DMS 273 treated with DMSO at 0.1 percent for 48 hours (cell line): Measurements from ENCODE around the gene AFP.

Experiments
- DNase-seq: peaks from one replicate; lab custom pipeline; 2025; lab: John Stamatoyannopoulos, UW

AFP gene

DNA sequence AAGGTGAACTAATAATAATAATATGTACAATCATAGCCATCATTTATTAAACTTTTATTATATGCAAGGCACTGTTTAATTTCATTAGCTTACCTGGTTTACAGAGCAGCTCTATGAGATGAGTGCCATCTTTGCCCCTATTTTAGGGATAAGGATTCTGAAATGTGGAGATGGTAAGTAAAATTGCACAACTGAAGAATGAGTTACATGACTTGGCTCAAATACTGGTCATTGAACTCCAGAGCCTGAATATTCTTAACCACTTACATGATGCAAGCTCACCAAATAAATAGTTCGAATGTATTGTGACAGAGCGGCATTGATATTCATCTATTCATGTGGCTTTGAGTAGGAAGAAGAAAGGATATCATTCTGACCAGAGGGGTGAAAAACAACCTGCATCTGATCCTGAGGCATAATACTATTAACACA is 20.2 kb upstream of the AFP start:
- DNase-seq, result no peak

DNA sequence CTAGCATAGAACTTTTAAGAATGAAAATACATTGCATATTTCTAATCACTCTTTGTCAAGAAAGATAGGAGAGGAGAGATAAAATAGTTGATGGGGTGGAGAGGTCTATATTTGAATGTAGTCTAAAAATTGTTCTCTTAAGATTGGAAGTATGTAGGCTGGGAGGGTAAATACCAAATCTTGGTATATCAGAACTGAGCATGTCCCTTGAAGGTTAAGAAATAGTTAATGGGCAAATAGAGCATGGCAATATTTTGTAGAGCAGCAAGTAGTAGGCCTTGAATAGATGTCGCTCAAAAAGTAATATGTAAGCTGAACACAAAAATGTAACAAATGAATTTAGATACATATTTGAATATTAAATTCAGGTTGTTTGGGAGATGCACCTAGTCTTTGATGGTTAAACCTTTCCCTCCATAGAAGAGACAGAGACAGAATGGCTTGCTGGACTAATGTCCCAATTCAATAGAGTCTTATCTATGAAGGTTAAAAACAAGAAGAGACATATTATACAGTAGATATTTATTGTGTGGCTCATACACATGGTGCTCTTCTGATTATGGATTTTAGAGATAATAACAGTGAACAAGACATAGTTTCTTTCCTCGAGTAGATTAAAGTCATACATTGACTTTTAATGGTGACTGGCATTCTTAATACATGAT is 19.5 kb upstream of the AFP start:
- DNase-seq, result no peak

DNA sequence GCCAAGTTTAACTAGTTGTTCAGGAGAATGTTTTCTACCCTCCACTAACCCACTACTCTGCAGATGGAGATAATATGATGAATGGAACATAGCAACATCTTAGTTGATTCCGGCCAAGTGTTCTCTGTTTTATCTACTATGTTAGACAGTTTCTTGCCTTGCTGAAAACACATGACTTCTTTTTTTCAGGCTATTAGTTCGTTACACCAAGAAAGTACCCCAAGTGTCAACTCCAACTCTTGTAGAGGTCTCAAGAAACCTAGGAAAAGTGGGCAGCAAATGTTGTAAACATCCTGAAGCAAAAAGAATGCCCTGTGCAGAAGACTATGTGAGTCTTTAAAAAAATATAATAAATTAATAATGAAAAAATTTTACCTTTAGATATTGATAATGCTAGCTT is 18.7 kb upstream of the AFP start:
- no peak for DNase-seq

GRCh38 chr4:73417973-73418372 is 18.0 kb upstream of the AFP start:
- DNase-seq, result no peak

- no peak for DNase-seq
Measured at GRCh38 chr4:73418677-73419076, 17.3 kb upstream of the AFP start.

DNA sequence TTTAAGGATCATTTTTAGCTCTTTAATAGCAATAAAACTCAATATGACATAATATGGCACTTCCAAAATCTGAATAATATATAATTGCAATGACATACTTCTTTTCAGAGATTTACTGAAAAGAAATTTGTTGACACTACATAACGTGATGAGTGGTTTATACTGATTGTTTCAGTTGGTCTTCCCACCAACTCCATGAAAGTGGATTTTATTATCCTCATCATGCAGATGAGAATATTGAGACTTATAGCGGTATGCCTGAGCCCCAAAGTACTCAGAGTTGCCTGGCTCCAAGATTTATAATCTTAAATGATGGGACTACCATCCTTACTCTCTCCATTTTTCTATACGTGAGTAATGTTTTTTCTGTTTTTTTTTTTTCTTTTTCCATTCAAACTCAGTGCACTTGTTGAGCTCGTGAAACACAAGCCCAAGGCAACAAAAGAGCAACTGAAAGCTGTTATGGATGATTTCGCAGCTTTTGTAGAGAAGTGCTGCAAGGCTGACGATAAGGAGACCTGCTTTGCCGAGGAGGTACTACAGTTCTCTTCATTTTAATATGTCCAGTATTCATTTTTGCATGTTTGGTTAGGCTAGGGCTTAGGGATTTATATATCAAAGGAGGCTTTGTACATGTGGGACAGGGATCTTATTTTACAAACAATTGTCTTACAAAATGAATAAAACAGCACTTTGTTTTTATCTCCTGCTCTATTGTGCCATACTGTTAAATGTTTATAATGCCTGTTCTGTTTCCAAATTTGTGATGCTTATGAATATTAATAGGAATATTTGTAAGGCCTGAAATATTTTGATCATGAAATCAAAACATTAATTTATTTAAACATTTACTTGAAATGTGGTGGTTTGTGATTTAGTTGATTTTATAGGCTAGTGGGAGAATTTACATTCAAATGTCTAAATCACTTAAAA is 16.6 kb upstream of the AFP start:
- DNase-seq, result no peak

DNA sequence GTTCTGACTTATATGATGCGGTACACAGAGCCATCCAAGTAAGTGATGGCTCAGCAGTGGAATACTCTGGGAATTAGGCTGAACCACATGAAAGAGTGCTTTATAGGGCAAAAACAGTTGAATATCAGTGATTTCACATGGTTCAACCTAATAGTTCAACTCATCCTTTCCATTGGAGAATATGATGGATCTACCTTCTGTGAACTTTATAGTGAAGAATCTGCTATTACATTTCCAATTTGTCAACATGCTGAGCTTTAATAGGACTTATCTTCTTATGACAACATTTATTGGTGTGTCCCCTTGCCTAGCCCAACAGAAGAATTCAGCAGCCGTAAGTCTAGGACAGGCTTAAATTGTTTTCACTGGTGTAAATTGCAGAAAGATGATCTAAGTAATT is 15.4 kb upstream of the AFP start:
- DNase-seq, result no peak

DNA sequence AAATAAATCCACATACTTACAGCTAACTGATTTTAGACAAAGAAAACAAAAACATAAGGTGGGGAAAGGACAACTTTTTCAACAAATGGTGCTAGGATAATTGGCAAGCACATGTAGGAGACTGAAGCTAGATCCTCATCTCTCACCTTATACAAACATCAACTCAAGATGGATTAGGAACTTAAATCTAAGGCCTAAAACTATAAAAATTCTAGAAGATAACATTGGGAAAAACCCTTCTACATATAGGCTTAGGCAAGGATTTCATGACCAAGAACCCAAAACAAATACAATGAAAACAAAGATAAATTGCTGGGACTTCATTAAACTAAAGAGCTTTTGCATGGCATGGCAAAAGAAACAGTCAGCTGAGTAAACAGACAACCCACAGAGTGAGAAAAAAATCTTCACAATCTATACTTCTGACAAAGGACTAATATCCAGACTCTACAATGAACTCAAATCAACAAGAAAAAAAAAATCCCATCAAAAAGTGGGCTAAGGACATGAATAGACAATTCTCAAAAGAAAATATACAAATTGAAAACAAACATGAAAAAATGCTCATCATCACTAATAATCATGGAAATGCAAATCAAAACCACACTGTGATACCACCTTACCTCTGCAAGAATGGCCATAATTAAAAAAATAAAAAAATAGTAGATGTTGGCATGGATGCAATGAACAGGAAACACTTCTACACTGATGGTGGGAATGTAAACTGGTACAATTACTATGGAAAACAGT is 14.1 kb upstream of the AFP start:
- no peak for DNase-seq

DNA sequence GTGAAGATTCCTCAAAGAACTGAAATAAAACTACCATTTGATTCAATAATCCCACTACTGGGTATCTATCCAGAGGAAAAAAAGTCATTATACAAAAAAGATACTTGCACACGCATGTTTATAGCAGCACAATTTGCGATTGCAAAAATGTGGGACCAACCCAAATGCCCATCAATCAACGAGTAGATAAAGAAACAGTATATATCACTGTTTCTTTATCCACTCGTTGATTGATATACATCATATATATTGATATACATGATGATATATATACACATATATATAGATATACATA is 13.6 kb upstream of the AFP start:
- DNase-seq, result no peak

DNA sequence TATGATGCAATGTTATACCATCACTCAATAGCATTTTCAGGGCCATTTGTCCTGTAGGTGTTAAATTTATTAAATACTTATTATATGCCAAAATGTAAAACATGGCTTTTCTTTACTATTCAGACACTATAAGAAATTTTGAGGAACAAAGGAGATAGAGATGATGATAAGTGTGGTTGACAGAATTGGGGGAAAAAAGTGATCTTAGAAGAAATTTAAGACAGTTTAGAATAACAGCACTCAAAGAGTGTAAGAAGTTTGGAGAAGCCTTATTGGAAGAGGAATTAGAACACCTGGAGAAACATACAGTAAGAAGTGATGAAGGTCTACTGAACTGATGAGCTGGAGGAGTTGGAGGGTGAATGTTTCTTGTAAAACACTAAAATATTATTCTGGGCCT is 12.8 kb upstream of the AFP start:
- no peak for DNase-seq

DNA sequence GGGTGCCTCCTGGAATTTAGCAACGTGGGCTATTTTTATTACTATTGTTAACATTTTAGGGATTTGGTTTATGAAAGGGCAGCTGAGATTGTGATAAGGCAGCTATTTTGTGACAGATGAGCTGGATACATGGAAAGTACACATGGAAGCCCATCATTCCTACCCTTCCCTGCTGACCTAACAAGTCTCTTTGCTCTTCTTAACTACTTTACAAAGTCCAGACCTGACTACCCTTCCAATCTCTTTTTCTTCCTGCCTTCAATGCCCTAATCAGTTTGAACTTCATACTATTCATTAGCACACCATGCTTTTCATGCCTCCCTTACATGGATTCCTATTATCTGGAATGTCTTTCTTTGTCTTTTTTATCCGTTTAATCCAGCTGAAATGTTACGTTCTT is 9.4 kb upstream of the AFP start:
- no peak for DNase-seq

DNA sequence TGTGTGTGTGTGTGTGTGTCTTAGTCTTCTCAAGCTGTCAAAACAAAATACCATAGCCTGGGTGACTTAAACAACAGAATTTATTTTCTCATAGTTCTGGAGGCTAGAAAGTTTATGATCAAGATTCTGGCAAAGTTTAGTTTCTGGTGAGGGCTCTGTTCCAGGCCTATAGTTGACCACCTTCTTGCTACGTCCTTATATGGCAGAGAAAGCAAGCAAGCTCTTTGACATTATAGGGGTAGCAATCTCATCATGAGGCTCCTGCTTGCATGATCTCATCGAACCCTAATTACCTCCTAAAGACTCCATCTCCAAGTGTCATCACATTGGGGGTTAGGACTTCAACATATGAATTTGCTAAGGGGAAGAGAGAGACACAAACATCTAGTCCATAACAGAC is 6.9 kb upstream of the AFP start:
- no peak for DNase-seq

DNA sequence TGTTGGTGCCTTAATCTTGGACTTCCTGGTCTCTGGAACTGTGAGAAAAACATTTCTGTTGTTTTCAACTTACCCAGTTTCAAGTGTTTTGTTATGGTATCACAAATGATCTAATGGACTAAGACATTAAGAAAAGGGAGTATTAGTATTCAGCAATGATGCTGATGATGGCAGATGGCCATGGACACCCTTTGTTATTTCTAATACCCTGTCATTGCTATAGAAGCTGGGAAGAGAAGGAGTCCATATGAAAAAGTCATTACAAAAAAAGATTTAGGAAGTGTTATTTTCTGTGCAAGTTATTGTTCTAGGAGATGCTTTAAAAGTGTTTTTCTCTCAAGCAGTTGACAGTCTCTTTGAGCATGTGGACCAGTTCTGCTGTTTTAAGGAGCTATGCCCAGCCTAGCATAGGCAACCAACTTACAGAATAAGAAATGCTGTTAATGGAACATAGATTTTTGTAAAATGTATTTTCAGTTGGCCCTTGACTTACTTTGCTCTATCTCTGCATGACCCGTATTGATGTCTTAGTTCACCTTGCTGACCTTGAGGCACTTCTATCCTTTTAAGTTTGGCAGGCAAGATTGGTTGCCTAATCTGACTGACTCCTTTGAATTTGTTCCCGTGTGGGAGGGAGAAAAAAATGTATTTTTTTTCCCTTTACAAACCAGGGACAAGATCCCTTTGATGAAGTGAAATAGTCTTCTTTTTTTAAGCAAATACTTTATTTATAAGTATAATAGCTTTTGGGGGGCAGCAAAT is 6.0 kb upstream of the AFP start:
- DNase-seq, result no peak

- DNase-seq, result no peak
Measured at GRCh38 chr4:73431813-73432168, 4.2 kb upstream of the AFP start.

DNA sequence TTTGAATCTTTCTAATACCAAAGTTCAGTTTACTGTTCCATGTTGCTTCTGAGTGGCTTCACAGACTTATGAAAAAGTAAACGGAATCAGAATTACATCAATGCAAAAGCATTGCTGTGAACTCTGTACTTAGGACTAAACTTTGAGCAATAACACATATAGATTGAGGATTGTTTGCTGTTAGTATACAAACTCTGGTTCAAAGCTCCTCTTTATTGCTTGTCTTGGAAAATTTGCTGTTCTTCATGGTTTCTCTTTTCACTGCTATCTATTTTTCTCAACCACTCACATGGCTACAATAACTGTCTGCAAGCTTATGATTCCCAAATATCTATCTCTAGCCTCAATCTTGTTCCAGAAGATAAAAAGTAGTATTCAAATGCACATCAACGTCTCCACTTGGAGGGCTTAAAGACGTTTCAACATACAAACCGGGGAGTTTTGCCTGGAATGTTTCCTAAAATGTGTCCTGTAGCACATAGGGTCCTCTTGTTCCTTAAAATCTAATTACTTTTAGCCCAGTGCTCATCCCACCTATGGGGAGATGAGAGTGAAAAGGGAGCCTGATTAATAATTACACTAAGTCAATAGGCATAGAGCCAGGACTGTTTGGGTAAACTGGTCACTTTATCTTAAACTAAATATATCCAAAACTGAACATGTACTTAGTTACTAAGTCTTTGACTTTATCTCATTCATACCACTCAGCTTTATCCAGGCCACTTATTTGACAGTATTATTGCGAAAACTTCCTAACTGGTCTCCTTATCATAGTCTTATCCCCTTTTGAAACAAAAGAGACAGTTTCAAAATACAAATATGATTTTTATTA is 3.6 kb upstream of the AFP start:
- DNase-seq, result no peak

- no peak for DNase-seq
Measured at GRCh38 chr4:73433140-73433539, 2.9 kb upstream of the AFP start.

GRCh38 chr4:73434311-73434710 is 1.7 kb upstream of the AFP start:
- no peak for DNase-seq

DNA sequence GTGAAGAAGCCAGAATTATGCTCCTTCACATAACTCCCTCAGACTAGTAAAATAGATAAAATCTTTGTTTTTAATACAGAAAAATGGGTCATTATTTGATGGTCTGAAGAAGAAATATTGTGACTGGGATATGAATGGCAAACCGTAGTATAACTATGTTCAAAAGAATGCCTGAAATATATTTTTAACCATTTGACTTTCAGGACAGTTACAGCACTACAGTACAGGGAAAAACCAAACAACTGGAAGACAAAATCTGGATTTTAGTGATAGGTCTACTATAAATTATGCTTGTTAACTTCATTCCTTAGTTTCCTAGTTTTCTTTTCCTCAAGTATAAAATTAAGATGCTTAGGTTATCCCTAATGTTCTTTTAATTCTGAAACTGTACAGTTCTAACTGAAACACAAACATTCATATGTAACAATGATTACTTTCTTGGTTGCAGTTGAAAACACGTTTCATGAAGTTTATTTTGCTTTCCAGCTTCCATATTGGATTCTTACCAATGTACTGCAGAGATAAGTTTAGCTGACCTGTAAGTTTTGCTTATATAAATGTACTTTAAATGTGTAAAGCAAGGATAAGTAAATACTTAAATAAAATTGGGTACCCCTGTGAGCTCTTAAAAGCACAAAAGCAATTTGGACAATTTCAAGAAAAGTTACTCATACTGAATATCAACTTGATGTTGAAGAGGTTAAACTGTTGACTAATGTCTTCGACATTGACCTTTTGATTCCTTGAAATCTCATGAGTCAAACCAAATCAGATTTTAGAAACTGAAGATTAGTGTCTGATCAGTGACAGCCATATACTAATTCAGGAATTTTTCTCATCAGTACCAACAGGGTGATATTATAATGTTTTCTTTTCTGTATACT is 895 bp downstream of the AFP start:
- no peak for DNase-seq

GRCh38 chr4:73437558-73437956 is 1.5 kb downstream of the AFP start:
- DNase-seq, result no peak

DNA sequence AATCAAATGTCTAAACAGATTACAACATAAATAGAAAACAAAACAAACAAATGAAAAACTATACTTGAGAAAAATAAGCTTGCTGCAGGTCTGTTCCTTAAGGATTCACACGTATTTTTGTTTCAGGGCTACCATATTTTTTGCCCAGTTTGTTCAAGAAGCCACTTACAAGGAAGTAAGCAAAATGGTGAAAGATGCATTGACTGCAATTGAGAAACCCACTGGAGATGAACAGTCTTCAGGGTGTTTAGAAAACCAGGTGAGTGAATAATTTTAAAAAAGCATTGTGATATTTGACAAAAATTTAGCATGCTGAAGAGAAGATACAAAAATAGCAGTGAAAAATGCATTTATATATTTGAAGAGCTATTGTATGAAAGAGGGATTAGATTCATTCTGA is 2.0 kb downstream of the AFP start:
- no peak for DNase-seq
